ENCODE data around the gene HHAT. TPM values are rescaled to one million over a fixed set of nuclear protein-coding genes. Genes with fewer than 3 reads are reported as not detected.

HHAT gene
- total RNA-seq, 1 experiment from 2014 or later, result 8.1 TPM

DNA sequence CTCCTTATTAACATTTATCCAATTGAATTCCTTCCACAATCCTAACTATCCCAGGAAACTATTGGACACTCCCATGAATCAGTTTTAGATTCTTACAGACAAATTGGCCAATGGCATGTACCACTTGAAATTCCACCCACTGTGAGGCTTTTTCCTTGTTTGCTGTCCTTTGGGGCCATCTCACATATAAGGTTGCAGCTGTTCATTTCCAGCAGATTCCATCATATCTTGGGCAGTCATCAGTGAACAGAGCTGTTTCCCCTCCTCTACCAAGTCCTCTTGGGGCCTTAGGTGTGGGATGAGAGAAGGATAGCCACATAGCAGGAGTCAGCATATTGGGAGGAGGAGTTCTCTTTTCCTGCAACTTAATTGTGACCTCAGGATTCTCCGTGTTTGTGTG, 109.1 kb downstream of the HHAT start:
- DNase-seq (ENCODE audit: low read depth), result no peak

DNA sequence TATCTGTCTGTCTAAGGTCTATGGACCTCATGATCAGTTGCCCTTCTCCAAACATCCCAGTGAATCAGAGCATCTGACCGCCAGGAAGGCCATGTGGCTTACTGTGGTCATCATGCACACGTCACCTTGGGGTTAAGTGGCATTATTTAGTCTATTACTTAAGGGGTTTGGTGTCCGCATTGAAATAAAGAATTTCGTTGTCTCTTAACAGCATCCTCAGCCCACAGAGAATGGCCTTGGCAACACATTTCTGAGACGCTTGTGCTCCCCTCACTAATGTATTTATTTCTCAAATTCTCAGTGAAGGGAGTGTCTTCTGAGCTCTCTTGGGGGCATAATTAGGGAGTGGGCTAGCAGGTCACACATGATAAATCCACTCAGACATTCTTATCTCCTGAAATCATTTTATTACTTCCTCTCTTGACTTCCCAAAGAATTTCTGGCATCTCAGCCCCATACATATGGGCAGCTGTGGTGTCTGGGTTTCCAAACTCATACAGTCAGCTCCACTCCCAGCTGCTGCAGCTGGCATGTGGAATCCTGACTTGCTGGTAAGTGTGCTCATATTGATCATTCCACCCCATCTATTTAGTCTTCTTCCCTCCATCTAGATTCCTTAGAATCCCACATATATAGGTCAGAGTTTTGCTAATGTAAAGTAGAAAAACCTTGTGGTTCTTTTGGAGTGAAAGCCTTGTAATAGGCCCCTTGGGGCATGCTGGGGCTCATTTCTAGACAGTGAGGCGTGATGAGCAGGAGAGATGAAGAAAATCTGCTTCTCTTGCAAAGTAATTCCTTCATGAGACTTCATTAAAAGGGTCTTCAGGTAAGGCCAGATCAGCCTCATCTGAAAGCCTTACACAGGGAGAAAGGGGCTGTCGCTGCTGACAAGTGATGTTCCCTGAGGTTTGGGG, 110.5 kb downstream of the HHAT start:
- peak; percentile 98 for DNase-seq (ENCODE audit: low read depth)

DNA sequence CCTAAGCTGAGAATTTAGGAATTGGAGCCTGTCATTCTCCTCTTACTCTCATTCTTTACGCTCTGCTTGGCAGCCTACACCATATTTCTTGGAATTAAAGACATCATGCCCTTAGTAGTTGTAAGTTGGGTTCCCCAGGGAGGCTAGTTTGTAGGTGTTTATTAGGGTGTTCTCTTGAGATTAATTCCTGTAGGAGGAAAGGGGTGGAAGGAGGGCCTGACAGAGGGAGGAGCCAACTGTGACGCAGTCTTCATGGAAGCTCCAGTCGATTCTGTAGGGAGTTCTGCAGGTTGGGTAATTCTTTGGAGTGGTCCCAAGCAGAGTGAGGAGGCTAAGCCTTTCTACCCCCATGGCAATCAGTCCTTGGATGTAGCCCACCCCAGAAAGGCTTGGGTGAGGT, 111.4 kb downstream of the HHAT start:
- DNase-seq (ENCODE audit: low read depth), result no peak

DNA sequence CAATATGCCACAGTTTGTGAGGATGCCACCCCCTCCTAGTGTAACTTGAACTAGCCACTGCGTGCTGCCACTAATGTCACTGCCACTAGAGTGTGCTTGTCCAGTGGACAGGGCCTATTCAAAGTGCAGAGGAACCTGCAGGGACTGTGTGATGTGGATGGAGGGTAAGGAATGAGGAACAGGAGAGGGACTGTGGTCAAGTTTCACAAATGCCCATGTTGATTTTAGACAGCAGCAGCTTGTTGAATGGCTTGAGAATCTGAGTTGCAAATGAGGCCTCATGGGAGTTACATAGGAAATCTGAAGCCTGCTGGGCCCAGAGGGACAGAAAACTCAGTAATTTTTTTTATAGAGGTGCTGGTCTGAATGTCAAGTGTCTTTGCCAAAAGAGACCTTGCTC, 112.3 kb downstream of the HHAT start:
- DNase-seq (ENCODE audit: low read depth), result no peak

DNA sequence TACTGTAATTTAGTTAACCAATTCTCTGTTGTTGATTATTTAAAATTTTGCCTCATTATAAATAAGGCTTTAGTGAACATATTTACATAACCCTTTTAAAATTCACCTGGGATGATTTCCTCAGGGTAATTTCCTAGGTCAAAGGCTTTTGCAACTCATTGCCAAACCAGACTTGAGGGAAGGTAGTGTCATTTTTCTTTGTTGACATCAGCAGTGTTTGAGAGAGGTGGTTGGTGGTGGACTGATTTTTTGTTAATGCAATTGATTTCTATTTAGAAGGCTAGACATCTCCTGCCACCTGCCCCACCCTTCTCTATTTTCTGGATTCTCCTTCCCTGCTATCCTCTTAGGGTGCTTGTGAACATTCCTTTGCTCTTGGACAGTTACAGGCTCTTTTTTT, 116.8 kb downstream of the HHAT start:
- no peak for DNase-seq (ENCODE audit: low read depth)

DNA sequence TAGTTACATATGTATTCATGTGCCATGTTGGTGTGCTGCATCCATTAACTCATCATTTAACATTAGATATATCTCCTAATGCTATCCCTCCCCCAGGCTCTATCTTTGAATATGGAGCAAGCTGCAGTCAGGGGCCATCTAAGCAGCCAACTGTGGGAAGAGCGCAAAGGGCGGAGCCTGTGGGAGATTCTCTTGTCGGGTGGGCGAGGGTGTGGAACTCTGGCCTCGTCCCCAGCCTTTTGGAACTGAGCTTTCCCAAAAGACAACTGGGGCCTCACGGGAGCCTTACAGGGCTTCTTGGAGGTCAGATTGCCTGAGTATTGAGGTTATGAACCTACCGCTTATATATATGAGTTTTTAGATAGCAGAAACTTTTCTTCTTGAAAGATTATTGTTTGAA, 117.2 kb downstream of the HHAT start:
- no peak for DNase-seq (ENCODE audit: low read depth)

DNA sequence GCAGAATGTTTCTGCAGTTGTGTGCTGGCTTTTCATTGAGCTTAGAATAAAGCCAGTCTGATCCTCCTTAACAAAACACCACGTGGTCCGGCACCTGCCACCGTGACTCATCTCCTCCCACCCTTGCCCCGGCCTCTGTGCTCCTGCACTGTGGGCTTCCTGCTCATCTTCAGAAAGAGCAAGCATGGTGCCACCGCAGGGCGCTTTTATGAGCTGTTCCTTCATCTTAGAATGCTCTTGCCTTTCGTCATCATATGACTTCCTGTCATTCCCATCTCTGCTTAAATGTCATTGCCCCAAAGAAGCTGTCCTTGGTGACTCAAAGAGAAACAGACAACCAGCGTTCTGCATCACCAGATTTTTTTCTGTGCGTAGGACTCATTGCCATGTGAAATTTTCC, 117.8 kb downstream of the HHAT start:
- DNase-seq (ENCODE audit: low read depth), result peak; percentile 89

DNA sequence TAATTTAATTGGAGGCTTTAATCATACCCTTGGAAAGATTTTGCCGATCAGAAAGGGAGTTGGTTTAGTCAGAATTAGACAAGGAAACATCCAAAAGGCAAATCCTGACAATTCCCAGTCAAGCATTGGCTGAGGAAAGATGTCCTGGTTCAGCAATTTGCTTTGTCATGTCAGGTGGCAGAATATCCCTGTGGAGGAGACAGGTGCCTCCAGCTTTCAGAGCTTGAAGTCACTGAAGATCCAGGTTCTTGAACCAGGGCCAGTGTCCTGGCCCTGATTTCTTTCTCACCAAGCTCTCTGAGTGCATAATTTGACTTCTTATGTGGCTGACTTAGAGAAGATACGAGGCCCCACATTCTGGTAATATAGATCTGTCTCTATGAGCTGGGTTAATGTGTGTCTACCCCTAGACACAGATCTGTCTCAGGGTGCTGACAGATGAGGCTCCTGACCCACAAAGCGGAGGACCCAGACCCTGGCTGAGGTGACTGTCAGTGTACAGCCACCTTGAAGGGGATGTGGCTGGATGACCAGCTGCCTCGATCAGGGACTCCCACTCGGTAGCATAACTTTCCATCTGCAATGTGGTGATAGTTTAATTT, 118.9 kb downstream of the HHAT start:
- DNase-seq (ENCODE audit: low read depth), result no peak

DNA sequence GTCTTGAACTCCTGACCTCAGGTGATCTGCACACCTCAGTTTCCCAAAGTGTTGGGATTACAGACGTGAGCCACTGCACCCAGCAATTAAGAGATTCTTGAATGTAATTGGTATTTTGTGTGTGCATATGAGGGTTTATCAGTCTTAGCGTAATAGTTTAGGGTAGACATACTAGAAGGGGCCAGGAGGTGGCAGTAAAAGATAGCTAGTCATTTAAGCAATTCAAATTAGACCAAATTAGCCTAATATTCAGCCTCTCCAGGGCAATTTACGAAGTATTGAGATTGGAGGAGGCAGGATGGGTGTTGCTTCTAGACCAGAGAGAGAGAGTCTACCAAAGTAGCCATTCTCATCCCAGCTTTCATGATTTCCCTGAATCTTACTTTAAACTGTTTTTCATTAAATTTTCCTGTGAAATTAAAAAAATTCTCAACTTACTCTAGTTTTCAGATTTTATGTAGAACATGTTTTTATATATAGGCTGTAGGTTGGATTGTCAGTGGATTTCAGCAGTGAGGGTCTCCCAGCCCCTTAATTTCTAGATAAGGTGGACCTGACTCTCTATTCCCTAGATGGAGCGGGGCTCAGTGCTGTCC, 119.7 kb downstream of the HHAT start:
- peak; percentile 49 for DNase-seq (ENCODE audit: low read depth)

DNA sequence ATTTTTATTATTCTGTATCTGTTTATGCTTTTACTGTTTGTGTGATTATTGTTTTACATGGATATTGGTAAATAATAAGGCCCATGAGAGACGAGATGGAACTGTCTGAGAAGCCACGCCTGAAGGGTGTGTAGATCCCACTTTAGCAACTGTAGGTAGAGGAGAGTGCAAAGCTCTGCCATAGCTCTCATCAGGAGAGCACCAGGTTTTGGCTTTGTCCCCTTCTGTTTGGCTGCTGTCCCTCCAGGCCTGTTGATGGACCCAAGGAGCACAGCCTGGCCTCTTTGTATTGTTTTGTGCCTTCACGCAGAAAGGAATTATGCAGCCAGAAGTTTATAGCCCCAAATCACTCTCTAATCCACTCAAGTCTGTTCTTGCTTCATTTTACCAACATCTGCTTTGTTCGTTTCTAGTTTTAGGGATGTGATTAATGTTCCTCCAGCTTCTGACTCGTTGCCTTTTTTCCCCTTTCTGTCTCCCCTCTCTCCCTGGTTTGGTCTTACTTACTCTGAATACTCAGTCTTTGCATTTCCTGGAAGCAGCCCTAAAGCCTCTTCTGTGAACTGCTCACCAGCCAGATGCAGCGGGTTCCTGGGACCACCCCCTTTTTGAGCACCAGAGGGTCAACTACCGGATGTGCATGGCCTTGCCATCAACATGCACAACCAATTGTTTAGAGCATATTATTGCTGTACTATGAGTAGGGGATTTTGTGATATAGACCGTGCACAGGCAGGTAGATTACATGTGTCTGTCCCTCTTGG, 127.3 kb downstream of the HHAT start:
- no peak for DNase-seq (ENCODE audit: low read depth)

DNA sequence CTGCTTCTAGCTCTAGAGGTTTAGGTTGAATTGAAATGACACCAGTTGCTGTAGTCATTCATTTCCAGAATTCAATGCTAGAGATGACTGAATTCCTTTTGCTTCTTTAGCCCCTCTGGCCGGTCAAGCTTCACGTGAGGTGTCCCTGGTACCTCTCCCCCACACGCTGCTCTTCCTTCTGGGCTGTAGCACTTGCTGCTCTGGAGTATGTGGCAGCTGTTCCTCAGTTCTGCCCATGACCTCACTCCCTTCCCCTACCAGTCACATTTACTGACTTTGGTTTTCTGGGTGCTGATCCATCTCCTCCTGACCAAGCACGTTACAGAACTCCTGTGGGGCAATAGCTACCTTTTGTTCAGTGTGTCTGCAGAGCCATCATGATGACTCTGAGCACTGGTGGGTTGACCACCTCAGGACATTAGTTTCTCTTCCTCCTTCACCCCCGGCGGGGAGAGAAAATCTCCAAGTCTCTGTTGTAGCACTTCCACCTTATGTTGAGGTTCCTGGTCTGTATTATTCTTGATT, 128.1 kb downstream of the HHAT start:
- DNase-seq (ENCODE audit: low read depth), result no peak

DNA sequence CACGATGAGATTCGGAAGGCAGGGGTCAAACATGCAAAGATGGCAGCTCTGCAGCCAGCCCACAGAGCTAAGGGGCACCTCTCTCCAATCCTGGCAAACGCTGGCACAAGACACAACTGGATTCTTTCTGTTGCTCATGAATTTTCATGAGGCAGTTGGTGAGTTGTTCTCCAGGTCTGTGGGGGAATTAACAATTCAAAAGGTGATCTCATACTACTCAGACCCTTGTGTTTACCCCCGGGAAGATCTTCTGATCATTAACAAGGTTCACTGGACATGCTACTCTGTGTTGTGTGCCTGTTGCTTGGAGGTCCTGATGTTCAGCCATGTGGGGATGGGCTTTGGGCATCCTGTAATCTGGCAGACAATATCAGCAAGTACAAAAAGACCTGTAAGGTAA, 128.9 kb downstream of the HHAT start:
- DNase-seq (ENCODE audit: low read depth), result no peak

DNA sequence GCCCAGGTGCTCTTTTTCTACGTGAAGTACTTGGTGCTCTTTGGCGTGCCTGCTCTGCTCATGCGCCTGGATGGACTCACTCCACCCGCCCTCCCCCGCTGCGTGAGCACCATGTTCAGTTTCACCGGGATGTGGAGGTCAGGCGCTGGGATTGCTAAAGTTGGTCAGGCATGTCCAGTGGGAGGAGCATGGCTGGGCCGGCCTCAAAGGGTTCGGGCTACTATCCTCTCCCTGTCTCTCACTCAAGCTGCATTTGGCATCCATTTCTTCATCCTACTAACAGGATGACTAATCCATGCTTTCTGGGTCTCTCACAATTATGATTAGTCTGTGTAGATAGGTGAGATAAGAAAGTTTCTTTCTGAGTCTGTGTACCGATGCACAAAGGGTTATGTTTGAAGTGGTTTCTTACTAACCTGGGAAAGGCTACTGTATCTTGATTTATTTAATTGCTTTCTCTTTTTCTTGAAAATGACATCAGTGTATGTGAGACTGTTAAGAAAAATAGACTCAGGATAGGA, 135.9 kb downstream of the HHAT start:
- DNase-seq (ENCODE audit: low read depth), result peak; percentile 87

DNA sequence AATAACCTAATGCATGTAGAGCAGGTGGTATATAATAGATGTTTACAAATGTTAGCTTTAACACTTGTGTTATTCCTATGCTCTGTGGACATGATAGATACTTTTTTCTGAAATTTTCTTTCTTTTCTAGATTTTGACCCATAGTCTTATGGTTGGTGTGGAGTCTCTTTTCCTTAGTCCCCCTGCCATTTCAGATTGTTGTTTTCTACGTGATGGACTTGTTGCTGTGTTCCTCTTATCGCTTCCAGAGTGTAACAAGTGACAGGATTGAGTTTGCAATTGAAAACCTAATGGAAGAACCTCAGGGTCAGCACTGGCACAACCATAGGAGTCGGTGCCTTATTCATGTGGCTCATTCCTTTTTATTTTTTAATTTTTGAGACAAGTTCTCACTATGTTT, 136.4 kb downstream of the HHAT start:
- no peak for DNase-seq (ENCODE audit: low read depth)

DNA sequence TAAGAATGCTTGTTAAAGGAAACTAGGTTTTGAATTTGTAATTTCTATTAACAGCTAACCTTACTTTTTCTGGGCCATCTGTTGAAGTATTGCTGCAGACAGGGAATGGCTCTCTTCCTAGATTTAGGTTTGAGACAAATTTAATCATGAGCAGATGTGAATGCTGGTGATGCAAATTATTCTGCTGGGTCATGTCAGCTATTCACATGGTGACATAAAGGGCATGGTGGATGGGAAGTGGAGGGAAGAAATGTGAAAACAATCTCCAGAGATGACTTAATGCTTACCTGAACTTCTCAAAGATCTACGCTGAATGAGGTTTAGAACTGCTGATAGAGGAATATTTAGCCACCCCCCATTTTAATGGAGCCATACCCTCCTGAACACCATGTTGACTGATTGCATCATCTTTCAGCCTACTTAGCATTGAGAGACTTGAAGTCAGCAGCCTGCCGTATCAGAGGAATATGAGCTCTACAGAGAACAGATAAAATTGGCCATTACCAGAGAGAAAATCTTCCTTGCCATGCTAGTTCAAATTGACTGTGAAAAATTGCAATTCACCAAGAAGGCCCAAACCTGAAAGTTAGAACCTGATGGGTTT, 138.8 kb downstream of the HHAT start:
- no peak for DNase-seq (ENCODE audit: low read depth)

DNA sequence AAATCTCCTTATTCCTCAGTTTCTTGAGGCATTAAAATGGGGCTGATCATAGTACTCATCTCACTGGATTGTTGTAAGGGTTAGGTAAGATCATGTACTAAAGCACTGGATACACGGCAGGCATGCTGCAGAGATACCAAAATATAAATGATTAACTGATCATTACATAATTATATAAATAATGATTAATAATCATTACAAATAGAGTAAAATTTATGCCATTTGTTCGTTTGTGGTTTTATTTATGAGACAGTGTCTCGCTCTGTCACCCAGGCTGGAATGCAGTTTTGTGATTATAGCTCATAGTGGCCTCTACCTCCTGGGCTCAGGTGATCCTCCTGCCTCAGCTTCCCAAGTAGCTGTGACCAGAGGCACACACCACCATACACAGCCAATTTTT, 140.7 kb downstream of the HHAT start:
- DNase-seq (ENCODE audit: low read depth), result no peak

DNA sequence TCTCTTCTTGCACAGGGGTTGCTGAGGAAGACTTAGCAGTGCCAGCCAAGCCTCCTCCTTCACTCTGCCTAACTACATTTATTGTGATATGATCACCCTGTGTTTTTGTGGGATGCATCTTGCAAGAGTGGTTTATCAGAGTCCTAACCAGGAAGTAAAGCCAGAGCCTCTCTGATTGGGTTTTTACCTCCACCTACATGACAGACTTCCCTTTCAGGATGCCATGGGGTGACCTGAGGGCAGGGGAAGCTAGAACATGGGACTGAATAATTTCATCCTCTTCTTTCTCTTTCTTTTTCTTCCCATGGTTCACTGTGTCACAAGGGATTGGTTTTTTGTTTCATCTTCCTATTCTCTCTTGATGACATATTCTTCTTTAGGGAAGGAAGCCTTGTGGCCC, 146.6 kb downstream of the HHAT start:
- DNase-seq (ENCODE audit: low read depth), result no peak

DNA sequence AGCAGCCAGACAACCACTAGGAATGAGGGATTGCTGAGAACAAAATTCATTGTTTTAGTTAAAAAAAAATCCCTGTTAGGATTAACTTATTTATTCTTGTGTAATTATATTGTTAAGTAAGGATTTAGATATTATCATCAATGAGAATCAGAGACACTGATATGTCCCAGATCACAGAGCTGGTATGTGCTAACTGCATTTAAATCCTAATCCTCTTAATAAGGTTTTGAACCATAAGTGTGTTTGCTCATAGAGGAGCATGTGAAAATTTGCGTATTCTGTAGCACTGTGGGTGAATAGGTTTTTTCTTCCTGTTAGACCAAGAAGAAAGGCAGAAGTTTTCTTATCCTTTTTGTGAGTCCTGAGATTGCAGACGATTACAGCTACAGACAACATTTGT, 147.1 kb downstream of the HHAT start:
- DNase-seq (ENCODE audit: low read depth), result no peak

DNA sequence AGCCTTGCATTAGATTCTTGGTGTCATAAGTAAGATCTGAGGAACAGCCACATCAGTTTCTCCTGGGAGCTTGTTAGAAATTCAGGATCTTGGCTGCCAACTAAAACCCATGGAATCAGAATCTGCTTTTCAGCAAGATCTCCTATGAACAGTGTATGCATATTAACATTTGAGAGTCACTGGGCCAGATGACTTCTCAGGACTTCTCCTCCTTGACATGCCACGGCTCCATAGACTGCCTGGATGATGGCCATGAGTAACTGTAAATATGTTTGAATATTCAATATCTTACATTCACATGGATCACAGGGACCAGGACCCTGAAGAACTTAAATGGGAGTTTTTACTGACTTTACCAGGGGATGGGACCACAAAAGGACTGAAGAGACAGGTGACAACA, 148.0 kb downstream of the HHAT start:
- no peak for DNase-seq (ENCODE audit: low read depth)

DNA sequence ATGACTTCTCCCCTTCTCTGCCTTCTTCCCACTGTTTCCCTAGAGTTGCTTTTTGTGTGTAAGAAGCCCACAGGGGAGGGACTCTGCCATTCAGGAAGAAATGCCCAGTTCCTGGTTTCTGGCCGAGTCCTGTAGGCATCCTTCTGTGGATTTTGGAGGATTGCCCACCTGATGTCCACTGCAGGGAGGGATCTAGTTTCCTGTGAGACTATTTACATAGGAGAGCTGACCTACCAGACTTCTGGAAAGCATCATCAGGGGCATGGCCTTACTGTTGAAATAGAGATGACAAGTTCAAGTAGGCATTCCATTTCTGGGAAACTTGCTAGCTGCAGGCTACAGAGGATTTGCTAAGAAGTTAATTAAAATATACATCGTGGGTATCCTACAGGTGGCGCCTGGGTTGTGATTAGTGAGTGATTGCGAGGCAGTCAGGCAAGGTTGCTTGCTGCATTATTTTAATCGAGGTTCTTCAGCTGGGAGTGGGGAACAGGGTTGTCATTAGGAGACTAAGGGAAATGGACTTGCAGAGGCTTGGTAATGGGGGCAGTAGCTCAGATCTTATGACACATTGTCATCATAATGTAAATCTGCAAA, 148.7 kb downstream of the HHAT start:
- peak; percentile 74 for DNase-seq (ENCODE audit: low read depth)

DNA sequence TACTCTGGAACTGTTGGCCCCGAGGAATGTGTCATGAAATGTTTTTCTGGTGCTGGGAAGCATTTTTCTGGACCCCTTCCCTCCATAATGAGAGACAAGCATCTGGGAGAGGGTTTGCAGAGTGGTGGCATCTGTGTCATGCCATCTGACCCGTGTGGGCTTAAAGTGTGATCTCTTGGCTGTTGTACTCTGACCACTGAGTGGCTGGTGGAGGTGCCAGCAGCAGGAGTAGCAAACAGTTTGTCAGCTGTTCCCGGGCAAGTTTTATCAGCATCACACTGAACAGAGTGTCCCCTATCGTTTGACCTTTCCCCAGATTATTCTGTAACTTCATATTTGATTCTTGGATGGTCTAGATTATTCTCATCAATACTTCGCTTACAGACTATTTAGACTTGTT, 150.1 kb downstream of the HHAT start:
- no peak for DNase-seq (ENCODE audit: low read depth)

Measured in HT1080 (cell line).